Activated CD4-positive, alpha-beta T cell treated with anti-CD3 and anti-CD28 coated beads, Interleukin-2, Interleukin-4, amounts not matched to agents 100 ng/mL and 50 ng/mL, durations not matched to agents 16 hours and 8 hours (primary cell): Measurements from ENCODE around the gene PBX4.
"Not testable (repeated sequence)": the region's sequence is repeated elsewhere in the genome, so short reads cannot be mapped to it uniquely, and the experiment has no call there.

Experiments used
- DNase-seq: peaks from one replicate; pipeline ENCODE4 v3.0.0-alpha.2; 2020; ENCODE audit warnings: low spot score

Gene PBX4

DNA sequence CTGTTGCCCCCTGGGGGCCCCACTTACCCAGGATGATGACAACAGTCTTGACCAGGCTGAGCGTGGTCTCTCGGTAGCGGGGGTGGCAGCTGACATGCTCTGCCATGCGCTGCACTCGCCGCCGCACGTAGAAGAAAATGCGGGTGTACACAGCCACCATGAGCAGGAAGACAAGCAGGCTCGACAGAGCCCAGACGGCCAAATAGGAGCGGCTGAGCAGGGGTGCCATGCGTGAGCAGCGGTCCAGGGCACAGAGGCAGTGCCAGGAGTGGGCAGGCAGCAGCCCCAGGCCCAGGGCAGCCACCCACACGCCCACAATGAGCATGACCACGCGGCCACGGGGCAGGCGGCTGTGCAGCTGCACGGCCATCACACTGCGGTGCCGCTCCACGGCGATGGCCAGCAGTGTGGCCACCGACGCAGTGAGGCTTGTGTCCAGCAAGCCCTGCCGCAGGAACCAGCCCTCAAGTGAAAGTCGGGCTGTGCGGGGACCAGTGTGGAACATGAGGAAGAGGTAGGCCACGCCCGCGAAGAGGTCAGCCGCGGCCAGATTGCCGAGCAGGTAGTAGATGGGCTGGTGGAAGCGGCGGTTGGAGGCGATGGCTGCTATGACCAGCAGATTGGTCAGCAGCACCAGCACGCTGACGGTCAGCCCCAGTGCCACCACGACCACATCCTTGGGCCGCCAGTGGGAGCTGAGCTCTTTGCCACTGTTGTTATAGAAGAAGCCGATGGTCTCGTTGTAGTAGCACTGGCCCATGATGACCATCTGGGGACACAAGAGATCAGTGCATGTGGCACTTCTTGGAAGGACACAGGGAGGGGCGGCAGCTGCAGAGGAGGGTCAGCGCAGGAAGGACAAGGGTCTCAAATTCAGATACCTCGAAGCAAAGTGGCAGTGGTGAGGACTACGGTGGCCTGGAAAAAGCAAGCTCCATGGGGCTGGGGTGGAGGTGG, 8.3 kb upstream of the PBX4 start:
- DNase-seq = no peak

DNA sequence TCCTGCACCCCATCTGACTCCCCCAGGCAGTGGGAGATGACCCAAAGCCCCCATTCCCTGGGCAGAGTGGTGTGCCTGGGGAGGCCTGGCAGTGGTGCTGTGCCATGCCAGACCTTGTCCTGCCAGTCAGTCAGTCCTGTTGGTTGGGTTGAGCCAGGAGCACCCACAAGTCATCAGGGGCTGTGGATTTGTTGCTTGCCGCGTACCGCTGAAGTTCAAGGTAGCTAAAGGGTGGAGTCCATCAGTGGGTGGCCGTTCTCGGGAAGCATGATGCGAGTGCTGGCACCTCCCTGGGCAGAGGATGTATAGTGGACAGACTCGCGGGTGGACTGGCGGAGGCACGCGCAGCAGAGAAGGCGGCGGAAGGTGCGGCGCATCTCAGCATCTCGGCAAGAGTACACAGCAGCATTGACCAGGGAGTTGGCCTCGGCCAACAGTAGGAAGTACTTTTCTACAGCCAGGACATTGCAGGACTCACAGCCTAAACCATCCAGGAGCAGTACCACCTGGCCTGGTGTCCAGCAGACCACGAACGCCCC, 5.6 kb upstream of the PBX4 start:
- no peak for DNase-seq

DNA sequence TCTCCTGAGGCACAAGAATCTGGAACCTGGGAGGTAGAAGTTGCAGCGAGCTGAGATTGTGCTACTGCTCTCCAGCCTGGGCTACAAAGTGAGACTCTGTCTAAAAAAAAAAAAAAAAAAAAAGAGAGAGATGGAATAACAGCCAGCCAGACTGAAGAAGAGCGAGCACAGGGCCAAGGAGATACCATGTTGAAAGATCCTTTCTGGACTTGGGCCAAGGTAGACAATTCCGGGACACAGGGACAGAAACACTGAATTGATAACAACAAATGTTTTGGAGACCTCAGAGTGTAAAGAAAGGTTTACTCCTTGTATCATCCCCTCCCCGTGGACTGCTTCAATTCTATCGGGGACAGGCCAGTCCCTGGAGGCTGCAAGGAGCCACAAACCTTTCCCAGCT, 4.9 kb upstream of the PBX4 start:
- no peak for DNase-seq

DNA sequence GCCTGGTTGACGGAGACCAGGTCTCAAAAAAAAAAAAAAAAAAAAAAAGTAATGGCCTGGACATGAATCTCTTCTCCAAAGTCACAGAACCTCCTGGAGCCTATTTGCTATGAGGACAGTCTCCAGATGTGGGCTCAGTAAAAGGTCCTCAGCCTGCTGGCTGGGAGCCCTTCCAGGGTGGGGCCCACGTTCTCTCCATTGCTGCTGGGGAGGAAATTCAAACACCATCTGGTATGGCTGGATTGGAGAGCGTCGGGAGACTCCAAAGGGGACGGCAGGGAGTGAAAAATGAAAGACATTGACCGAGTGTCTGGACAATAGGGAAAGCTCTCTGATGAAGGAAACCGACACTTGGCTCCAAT, 1.3 kb upstream of the PBX4 start:
- DNase-seq = no peak

DNA sequence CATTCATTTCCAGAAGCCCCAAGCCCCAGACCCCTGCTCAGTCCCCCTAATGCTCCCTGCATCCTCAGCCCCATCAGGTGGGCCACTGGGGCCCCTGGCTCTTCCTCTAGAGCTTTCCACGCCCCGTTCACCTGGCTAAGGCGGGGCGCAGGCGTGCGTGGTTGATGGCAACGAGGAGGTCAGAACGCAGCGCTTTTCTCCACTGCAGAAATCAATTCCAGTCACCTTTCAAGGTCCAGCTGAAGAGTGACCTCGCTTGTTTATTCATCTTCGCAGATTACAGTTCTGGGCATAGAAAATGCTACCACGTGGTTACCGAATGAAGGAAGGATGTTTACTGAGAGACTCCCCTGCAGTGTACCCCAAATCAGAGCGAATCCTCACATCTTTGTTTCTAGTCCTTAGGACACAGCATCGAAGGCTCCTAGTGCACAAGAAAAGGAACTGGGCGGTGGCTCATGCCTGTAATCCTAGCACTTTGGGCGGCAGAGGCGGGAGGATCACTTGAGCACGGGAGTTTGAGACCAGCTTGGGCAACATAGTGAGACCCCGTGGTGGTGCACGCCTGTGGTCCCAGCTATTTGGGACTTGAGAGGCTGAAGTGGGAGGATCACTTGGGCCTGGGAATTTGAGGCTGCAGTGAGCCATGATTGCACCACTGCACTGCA, 828 bp upstream of the PBX4 start:
- no peak for DNase-seq

DNA sequence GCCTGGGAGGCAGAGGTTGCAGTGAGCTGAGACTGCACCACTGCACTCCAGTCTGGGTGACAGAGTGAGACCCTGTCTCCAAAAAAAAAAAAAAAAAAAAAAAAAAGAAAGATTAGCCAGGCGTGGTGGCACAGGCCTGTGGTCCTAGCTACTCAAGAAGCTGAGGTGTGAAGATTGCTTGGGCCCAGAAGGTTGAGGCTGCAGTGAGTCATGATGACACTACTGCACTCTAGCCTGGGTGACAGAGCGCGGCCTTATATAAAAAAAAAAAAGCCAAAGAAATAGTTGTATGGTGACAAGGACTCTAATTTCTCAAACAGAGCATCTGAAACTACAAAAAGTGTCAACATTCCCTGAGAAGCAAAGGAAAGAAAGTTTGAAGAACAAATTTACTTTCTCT, 3.4 kb downstream of the PBX4 start:
- DNase-seq = peak; percentile 43

DNA sequence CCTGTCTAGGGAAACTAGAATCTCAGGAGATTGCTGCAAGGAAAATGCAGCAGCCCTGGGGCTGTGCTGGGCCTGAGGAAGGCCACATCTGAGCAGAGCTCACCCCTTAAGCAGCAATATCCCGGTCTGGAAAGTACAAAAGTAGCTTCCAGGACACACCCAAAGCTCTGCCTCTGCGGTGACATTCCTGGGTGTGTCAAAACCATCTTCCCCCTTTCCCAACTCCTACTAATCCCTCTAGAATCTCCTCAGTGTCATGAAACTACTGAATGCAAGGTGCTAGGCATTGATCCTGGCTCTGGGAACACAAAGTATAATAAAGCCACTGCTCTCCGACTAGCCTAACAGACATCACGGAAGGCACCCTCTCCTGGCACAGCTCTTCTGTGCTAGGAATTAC, 5.0 kb downstream of the PBX4 start:
- DNase-seq = no peak

DNA sequence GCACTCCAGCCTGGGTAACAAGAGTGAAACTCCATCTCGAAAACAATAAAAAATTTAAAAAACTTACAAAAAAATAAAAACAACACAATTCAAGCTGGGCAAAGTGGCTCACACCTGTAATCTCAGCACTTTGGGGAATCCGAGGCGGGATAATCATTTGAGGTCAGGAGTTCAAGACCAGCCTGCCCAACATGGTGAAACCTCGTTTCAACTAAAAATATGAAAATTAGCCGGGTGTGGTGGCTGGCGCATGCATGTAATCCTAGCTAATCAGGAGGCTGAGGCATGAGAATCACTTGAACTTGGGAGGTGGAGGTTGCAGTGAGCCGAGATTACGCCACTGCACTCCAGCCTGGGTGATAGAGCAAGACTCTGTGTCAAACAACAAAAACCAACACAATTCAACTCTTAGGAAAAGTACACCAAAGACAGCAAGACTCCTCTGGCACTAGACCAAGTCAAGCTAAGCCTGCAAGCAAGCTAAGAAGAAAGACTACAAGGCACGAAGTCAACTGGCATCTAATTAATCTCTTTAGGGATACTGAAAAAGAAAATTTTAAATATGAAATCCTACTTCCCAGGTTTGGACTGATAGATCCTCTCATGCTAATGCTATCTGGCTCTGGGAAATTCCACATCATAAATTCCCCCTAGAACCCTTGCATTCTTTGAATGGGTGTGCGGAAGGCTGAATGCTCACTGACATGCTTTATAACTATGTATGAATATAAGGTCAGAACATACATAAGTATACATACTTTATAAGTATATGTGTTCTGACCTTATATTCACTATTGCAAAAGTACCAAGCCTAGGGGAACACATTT, 7.9 kb downstream of the PBX4 start:
- DNase-seq = no peak

DNA sequence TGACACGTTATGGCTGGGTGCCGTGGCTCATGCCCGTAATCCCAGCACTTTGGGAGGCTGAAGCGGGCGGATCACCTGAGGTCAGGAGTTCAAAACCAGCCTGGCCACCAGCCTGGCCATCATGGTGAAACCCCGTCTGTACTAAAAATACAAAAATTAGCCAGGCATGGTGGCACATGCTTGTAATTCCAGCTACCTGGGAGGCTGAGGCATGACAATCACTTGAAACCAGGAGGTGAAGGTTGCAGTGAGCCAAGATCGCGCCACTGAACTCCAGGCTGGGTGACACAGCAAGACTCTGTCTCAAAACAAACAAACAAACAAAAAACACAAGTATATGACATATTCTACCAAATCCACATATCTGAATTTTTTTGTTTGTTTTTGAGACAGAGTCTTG, 11.8 kb downstream of the PBX4 start:
- DNase-seq = not testable (repeated sequence)

DNA sequence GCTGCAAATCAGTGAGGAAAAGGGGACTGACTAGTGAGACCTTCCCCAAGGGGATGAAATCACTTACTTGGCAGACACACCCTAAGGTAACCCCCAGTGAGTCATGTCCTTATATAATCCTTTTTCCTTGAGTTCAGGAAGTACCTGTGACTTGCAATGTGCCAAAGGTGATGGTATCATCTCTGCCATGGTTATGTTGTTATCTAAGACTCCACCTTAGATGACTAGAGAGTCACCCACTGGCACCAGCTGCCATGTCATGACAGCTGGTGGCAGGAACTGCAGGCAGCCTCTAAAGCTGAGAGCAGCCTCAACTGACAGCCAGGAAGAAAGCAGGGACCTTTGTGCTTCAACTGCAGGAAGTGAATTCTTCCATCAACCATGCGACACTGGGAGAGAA, 12.5 kb downstream of the PBX4 start:
- DNase-seq = peak; percentile 66

DNA sequence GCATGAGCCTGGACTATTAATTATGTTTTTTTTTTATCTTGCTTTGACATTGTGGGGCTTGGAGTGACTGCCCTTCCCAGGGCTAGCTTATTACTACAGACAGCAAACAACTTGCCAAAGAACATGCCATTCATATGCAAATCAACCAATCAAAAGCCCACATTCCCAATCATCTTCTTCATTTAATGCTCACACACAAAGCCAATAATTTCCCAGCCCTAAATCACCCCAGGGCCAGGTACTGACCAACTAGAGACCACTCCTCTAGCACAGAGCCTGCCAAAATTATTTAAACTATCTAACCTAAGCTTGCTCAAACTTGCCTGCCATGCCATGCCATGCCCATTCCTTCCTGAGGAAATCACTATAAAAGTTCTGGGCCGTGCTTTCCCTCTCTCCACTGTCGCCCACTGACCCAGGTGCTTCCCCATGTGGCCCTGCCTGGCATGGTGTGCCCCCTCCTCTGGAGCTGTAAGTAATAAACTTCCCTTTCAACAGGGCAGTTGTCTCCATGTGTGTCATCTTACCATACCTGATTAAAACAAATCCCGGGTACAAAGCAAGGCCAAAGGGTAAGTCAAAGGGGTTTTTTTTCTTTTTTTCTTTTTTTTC, 15.7 kb downstream of the PBX4 start:
- no peak for DNase-seq

DNA sequence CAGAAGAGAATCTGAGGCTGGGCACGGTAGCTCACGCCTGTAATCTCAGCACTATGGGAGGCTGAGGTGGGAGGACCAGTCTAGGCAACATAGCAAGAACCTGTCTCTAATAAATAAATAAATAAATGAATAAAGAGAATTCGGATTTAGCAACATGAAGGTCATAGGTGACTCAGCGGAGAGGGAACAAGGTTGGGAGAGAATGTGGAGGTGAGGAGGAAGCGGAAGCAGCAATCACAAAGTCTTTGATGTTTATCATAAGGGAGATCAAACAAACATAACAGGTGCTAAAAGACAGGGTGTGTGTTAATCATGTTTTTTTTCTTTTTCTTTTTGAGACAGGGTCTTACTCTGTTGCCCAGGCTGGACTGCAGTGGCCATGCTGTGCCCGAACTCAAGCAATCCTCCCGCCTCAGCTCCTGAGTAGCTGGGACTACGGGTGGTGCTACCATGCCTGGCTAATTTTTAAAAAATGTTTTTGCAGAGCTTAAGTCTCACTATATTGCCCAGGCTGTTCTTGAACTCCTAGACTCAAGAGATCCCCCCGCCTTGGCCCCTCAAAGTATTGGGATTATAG, 16.3 kb downstream of the PBX4 start:
- DNase-seq = no peak

DNA sequence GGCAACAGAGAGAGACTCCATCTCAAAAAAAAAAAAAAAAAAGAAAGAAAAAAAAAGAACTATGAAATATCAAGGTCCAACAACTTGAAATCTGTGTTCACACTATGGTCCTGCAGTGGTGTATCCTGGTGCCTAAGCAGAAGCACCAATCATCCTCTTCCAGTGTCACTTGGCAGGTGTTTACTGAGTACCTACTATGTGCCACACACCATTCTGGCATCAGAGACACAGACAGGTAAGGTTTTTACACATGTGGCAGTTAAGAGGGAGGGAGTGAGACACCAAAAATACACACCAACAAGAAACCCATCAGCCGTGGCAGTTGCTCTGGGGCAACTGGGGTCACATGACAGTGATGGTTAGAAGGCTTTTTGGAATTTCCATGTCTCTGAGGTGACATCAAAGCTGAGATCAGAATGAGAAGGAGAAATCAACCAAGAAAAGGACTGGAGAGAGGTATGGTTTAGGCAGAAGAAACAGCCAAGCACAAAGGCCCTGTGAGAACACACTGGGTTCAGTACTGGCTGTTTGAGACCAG, 17.6 kb downstream of the PBX4 start:
- no peak for DNase-seq

DNA sequence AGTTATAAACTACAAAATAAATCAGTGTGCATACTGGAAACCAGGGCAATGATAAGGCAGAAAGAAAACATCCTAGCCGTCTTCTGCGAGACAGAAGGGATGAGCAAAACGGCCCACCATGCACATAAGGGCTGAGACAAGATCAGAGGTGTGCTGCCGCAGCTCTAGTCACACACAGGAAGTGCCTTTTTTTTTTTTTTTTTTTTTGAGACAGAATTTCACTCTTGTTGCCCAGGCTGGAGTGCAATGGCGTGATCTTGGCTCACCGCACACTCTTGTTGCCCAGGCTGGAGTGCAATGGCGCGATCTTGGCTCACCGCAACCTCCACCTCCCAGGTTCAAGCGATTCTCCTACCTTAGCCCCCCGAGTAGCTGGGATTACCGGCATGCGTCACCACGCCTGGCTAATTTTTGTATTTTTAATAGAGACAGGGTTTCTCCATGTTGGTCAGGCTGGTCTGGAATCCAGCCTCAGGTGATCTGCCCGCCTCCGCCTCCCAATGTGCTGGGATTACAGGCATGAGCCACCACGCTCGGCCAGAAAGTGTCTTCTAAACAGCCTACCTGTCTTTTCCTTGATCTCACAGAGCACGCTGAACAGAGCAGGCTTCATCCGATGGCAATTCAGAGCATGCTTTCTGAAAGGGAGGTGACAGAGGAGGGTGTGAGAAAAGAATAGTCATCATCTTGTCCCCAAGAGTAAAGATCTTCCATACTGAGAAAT, 19.6 kb downstream of the PBX4 start:
- DNase-seq = peak; percentile 77

DNA sequence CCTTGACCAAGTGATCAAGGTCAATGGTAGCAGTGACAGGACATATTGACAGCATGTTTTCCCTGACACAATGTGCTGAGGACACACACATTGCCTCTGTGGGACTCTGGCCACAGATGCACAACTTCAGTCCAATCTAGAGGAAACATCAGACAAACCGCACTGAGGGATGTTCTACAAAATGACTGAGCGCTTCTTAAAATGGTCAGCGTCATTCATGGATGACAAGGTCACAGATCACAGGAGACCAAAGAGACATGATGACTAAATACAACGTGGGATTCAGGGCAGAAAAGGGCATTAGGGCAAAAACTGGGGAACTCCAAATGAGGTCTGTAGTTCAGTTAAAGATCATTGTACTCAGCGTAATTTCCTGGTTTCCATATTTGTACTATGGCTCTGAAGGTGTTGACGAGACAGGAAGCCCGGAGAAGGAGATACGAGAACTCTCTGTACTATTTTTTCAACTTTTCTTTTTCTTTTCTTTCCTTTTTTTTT, 20.6 kb downstream of the PBX4 start:
- peak; percentile 93 for DNase-seq

DNA sequence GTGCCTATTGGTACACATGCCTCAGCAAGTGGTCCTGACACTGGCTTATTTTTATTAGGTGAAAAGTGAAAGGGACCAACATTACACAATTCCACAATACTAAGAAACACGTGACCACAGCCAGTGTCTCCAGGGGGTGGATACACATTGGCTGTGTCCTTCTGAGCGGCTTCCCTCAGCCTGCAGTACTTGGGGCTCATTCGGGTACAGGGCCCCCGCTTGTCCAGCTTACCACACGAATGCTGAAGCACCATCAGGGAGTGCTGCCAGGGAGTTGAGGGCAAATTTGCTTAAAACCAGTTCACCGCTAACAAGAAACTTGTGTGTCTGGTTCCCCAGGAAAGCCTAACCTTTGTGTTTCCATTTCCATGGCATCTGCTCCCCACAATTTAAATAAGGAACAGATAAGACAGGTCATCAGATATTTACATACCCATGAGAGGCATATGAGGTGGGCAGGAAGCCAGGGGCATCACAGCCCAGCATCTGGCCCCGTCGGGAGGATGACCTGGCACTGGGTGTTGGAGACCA, 23.3 kb downstream of the PBX4 start:
- no peak for DNase-seq

DNA sequence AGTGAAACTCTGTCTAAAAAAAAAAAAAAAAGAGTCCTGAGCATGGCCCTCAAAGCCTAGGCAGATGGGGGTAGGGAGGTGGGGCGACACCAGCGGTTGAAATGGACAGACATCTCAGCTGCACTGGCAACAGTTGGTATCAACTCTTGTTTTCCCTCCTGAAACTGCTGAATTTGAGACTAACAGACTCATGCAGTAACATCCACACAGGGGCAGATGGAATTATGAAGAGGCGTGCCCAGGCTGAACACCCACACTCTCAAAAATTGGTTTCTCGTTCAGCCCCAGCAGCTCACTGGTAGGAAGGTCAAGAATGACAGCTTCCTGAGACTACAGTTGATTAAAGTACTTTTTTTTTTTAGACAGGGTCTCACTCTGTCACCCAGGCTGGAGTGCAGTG, 24.1 kb downstream of the PBX4 start:
- no peak for DNase-seq

DNA sequence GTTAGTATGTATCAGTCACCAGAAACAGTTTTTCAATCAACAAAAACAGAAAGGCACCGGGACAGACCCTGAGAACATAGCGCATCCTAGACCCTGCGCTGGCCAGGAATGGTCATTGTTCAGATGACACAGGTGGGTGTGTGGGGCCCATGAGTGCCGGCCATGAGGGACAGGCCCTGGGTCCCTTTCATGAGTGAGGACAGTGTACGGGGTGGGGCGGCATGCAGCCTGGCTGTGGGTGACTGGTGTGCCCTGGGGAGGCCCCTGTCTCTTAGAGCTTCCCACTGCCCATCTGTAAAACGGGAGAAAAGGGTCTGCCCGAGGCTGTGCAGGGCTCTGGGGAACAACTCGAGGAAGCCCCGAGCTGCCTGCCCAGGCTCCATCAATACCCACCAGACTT, 25.8 kb downstream of the PBX4 start:
- no peak for DNase-seq

DNA sequence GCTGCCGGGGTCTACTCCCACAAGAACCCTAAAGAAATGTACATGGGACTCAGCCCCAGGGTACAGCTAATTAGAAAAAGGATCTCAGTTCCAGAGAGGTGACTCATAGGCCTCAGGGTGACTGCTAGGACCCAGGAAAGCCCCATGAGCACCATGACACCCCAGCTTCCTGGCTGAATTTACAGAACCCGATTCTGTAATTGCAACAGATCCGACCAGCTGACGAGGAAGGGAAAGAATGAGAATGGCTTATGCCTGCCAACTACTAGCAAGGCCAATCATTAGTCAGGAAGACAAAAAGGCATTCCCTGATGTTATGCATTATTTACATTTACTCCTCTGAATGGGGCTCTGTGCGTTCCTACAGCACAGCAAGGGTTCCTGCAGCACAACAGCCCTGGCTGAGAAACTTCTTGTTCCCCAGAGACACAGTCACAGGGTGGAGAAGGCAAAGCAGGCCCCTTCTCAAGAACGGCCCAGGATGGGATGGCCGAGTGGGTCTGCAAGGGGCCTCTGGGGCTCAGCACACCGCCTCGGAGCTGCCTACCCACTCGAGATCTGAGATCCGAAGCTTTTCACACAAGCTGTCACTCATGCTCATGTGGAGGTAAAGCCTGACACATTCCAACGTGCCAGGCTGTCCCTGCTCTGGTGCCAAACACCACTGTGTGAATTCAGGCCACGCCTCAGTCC, 27.2 kb downstream of the PBX4 start:
- peak; percentile 90 for DNase-seq

DNA sequence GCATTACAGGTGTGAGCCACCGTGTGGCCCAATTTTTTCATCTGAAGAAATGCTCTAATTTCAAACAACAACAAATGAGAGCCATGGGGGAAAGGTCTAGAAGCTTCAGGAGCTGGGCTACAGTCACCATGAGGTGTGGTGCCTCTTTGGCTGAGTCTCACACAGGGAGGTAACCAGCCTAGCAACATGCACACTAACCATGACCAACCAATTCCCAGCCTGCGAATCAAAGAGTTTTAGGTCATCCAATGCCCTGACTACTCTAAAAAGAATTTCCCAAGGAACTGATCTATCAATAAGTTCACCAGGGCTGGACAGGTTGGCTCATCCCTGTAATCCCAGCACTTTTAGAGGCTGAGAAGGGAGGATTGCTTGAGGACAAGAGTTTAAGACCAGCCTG, 29.9 kb downstream of the PBX4 start:
- no peak for DNase-seq
